Measurements from ENCODE around the gene ZNF565.
"Not testable (repeated sequence)": the region's sequence is repeated elsewhere in the genome, so short reads cannot be mapped to it uniquely, and the experiment has no call there.

Gene ZNF565

DNA sequence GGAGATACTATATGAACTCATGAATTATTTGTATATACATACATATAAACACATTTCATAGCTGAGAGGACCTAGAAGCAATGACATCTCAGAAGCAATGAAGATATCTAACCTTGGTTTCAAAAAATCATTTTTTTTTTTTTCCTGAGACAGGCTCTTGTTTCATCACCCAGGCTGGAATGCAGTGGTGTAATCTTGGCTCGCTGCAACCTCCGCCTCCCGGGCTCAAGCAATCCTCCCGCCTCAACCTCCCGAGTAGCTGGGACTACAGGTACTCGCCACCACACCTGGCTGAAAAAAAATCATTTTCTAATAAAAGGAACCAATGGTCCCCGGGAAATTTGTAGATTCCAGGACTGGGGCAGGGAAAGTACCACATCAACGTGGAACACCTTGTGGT is 4.0 kb downstream of the ZNF565 start:
- DNase-seq: no peak

DNA sequence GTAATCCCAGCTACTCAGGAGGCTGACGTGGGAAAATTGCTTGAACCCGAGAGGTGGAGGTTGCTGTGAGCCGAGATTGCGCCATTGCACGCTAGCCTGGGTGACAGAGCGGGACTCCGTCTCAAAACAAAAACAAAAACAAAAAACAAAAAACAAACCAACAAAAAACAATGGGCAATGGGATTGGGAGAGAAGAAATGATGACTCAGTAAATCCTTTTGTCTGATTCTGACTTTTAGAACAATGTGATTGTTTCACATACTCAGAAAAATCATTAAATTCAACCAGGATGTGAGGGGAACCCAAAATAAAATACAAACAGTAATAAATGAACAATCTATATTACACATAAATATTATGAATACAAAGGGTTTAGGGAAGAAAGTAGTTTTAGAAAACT is 5.1 kb downstream of the ZNF565 start:
- DNase-seq: no peak

DNA sequence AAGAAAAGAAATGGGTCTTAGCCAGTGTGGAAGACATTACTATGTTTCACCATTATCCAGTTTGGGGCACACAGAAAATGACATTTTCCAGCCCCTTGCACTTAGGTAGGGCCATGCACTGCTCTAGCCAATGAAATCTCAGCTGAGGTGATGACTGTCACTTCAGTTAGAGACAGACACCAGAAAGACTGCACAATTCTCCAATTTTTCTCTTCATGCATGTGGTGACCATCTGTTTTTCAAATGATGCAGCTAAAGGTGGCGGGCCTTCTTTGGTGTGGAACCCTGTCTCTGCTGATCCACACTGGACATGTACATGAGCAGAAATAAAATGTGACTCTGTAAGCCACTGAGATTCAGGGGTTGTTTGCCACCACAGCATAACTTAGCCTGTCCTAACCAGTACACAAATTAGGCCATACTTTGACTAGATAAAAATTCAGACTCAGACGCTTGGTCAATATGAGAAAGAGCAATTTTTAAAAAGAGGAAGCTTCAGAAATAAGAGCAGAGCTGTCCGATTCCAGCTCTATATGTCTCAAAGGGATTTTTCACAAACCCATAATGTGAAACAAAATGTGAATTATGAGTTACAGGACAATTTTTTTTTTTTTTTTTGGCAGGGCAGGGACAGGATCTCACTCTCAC is 6.7 kb downstream of the ZNF565 start:
- no peak for DNase-seq

DNA sequence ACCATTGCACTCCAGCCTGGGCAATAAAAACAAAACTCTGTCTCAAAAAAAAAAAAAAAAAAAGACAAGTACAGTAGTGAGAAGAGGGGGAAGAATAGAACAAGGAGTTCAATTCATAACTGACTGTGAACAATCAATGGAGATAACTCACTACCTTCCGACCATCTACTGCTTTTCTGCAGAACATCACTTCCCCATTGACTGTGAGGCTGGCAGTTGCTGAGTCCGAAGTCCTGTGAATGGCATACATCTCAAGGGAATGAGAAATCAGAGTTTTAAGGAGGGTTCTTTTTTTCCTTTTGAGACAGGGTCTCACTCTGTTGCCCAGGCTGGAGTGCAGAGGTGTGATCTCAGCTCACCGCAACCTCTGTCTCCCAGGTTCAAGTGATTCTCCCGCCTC is 11.2 kb downstream of the ZNF565 start:
- DNase-seq: no peak

DNA sequence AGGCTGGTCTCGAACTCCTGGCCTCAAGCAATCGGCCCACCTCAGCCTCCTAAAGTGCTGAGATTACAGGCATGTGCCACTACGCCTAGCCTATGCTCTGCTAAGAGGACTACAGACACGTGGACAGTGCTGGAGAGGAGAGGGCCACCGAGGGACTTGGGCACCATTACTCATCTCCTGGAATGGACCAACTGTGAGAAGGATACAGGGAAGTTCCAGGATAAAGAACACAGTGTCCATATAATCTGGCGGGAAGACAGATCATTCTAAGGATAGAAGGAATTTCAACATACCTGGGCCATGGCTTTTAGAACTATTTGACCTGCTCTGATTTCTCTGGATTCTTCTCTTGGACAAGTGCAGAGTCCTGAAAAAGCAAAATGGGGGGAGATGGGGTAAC is 12.8 kb downstream of the ZNF565 start:
- no peak for DNase-seq

DNA sequence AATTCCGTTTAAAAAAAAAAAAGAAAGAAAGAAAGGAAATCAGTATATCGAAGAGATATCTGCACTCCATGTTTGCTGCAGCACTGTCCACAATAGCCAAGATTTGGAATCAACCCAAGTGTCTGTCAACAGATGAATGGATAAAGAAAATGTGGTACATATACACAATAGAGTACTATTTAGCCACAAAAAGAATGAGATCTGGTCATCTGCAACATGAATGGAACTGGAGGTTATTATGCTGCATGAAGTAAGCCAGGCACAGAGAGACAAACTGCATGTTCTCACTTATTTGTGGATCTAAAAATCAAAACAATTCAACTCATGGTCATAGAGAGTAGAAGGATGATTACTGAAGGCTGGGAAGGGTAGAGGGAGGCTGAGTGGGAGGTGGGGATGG is 16.3 kb downstream of the ZNF565 start:
- no peak for DNase-seq

DNA sequence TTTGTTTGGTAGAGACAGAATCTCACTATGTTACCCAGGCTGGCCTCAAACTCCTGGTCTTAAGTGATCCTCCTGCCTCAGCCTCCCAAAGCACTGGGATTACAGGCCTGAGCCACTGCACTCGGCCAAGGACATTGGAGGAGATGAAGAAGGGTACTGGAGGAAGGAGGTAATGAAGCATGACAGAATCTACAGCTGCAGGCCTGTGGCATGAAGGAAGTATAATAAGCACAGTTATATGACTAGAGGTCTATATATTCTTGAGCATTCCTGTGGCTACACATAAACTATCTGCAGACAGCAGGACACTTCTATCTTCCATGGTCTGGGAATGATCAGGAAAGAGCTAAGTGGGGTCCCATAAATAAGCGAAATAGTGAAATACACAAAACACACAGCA is 18.2 kb downstream of the ZNF565 start:
- DNase-seq: no peak

DNA sequence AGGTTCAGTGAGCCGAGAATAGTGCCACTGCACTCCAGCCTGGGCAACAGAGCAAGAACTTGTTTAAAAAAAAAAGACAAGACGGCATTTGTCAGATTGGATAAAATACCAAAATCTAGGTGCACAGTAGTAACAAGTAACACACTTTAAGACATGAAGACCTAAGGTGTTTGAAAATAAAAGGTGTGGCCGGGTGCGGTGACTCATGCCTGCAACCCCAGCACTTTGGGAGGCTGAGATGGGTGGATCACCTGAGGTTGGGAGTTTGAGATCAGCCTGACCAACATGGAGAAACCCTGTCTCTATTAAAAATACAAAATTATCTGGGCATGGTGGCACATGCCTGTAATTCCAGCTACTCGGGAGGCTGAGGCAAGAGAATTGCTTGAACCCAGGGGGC is 27.7 kb downstream of the ZNF565 start:
- DNase-seq: not testable (repeated sequence)

DNA sequence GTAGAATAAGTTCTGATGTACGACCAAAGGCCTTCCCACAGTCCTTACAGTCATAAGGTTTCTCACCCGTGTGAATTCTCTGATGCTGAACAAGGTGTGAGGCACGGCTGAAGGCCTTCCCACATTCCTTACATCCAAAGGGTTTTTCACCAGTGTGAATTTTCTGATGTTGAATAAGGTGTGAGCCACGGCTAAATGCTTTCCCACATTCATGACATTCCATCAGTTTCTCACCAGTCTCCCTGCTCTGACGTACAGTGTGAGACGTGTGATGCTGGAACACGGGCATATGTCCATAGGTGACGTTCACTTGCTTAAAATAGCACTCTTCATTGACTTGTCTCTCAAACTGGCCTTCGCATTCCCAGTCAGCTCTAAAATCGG is 31.2 kb downstream of the ZNF565 start:
- no peak for DNase-seq

DNA sequence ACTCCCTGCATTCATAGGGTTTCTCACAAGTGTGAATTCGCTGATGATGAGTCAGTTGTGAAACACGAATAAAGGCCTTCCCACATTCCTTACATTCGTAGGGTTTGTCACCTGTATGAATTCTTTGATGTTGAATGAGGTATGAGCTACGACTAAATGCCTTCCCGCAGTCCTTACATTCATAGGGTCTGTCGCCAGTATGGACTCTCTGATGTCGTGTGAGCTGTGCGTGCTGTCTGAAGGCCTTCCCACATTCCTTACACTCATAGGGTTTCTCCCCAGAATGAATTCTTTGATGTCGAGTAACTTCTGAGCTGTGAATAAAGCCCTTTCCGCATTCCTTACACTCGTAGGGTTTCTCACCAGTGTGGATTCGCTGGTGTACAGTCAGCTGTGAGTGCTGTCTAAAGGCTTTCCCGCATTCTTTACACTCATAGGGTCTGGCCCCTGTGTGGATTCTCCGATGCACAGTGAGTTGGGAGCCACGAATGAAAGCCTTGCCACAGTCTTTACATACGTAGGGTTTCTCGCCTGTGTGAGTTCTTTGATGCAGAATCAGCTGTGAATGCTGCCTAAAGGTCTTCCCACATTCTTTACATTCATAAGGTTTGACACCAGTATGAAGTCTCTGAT is 31.7 kb downstream of the ZNF565 start:
- no peak for DNase-seq

DNA sequence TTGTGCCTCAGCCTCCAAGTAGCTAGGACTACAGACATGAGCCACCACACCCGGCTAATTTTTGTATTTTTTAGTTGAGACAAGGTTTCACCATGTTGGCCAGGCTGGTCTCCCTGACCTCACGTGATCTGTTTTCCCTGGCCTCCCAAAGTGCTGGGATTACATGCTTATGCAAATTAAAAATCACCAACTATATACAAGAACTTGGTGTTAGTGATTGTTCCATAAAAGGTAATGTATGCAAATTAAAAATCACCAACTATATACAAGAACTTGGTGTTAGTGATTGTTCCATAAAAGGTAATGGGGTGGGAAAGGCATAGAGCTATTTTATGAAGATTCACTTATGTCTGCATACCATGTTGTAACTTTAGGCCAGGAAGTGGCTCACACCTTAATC is 35.4 kb downstream of the ZNF565 start:
- not testable (repeated sequence) for DNase-seq

DNA sequence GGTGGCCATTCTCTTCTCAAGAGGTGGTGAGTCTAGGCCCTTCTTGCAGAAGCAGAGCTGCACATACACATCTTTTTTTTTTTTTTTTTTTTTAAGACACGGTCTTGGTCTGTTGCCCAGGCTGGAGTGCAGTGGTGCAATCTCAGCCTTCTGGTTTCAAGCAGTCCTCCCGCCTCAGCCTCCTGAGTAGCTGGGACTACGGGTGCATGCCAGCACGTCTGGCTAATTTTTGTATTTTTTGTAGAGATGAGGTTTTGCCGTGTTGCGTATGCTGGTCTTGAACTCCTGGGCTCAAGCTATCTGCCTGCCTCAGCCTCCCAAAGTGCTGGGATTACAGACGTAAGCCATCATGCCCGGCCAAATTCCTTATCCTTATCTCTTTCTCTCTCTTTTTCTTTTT is 40.6 kb downstream of the ZNF565 start:
- DNase-seq: not testable (repeated sequence)

DNA sequence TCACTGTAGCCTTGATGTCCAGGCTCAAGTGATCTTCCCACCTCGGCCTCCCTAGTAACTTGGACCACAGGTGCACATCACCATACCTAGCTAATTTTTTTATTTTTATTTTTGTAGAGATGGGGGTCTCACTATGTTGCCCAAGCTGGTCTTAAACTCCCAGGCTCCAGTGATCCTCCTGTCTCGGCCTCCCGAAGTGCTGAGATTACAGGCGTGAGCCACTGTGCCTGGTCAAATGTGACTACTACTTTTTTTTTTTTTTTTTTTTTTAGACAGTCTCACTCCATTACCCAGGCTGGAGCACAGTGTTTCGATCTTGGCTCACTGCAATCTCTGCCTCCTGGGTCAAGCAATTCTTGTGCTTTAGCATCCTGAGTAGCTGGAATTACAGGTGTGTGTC is 41.6 kb downstream of the ZNF565 start:
- DNase-seq: no peak

DNA sequence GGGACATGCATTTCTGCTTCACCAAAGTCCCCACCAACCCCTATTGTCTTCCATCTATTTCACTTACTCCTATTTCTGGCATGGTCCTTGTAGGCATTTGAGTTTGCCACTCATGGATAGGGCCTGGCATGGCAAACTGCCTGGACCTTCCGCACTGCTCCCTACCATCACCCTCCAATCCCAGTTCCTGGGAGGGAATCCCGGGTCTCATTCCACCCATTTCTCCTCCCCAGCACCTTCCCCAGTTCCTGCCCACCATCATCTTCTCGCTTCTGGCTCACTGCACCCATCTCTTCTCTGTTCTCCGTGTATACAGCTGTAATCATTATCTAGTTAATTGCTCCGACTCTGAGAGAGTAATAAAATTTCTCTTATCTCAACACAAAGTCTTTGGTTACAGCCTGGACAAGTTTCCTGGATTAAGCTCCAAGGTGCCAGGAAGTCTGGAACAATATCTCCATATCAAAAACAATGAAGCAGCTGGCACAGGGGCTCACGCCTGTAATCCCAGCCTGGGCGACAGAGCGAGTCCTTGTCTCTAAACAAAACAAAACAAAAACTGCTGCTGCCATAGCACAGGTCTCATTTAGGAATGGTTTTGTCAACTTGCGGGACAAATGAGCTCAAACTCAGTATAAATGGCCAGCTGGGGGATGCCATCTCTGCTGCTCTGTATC is 45.2 kb downstream of the ZNF565 start:
- no peak for DNase-seq

DNA sequence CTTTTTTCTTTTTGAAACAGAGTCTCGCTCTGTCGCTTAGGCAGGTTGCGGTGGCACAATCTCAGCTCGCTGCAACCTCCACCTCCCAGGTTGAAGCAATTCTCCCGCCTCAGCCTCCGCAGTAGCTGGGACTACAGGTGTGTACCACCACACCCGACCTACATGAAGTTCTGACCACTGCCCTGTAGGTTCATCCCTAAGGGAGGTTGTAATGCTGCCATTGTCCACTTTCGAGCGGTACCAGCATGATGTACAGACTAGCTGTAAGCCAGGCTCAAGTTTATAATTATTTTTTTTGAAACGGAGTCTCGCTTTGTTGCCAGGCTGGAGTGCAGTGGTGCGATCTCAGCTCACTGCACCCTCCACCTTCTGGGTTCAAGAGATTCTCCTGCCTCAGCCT is 50.7 kb downstream of the ZNF565 start:
- no peak for DNase-seq

DNA sequence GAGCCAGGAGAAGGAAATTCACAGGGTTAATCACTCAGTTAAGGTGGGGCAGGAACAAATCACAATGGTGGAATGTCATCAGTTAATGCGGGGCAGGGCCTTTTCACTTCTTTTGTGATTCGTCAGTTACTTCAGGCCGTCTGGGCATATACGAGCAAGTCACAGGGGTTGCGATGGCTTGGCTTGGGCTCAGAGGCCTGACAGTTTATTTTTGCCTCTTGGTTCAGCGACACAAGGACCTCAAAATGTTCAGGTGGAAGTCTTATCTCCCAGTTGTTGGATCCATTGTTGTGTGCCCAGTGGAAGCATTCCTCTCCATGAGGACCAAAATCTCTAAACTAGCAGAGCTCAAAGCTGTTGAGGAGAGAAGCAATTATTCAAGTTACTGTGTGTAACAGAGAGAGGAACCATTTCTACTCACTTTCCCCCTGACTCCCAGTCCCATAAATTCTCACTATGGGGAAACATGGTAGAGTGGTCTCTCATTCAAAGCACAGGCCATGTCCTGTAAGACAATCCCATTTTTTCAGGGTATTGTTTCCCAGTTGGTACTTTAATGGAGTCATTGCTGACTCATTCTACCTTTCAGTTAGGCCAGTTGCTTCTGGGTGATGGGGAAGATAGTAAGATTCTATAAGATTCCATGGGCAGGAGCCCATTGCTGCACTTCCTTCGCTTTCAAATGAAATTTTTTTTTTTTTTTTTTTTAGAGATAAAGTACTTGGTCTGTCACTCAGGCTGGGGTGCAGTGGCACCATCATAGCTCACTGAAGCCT is 53.5 kb downstream of the ZNF565 start:
- DNase-seq: no peak

DNA sequence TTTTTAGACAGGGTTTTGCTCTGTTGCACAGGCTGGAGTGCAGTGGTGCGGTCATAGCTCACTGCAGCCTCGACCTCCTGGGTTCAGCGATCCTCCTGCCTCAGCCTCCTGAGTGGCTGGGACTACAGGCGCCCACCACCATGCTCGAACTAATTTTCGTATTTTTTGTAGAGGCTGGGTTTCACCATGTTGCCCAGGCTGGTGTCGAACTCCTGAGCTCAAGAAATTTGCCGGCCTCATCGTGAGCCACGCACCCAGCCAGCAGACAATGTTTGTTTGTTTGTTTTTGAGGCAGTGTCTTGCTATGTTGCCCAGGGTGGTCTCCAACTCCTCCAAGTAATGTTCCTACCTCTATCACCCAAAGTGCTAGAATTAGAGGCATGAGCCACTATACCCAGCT is 61.3 kb downstream of the ZNF565 start:
- DNase-seq: no peak

DNA sequence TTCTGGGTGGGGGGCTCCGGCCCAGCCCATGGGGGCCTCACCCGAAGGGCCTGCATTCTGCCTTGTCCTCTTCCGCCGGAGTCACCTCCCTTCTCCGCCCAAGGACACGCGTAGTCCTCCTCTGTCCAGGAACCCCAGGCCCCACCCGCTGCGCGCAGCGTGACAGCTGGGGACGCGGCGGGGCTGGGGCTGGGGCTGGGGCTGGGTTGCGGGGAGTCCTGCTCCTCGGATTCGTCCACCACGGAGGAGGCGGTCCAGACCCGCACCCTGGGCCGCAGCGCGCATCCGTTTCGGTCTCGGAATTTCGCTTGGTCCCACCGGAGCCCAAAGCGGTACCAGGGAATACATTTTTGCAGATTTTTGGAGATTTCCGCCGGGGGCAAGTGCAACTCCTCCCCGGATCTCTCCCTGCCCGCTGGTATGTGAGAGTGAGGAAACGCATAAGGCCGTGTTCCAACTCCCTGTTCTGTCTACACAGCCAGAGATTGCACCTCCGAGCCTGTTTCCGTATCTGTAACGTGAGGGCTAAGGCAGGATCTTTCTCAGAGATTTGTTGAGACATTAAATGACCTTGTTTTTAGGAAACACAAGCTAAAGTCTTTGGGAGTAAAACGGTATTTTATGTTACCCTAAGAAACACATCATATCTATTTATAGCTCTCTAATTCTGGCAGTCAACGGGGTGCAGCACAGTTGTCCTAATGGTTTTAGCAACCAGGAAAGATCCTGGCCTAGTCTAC is 61.9 kb downstream of the ZNF565 start, which contains the start of gene COX7A1:
COX7A1 (minus strand) TSS at position 96 of the 740 bp plus-strand sequence; CDS start at position 56, 40 bp downstream.
- no peak for DNase-seq

DNA sequence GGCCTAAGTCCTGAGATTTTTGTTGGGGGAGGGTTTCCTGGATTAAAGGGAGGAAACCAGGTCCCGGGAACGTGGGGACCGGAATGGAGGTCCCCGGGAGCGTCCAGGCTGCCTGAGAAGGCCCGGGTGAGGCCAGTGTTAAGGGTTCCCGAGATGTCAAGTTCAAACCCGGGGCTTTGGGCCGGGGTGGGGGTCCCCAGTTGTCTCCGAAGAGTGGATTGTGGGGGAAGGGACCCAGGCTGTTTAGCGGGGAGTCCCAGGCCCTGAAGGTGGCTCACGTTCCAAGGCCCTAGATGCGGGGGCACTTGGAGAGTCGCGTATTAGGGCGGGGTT is 62.5 kb downstream of the ZNF565 start:
- no peak for DNase-seq

DNA sequence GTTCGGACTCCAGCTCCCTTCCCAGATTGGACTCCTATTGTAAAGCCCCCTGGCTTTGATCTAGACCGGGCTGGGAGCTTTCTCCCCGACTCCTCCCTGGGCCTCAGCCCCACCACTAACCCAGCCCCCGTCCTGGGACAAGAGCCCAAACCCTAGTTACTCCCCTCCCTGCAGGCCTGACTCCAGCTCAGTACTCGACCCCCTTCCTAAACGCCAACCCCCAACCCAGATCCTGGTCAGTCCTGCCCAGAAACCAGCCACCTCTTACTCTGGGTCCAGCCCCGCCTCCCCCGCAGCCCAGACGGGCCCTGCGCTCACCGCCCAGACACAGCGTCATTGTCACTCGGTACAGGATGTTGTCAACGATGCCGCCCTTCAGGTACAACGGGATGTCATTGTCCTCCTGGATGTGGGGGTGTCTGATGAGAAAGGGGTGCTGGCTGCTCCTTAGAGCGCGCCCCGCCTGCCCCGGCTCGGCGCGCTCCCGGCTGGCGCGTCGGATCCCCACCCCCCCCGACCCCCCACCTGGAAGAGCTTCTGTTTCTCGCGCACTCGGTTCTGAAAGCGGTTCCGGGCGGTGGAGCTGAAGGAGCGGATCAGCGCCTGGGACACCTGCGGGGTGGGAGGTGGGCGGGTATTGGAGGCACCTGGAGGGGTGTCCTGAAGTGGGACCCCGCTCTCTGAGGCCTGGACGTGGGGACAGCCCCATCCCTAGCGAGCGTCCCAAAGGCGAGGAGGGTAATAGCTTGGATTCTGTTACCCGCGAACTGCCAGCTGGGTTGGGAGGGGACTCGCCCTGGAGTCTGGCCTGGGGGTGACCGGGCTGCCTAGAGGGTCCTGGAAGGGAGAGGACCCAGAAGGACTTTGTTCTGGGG is 63.1 kb downstream of the ZNF565 start:
- no peak for DNase-seq

DNA sequence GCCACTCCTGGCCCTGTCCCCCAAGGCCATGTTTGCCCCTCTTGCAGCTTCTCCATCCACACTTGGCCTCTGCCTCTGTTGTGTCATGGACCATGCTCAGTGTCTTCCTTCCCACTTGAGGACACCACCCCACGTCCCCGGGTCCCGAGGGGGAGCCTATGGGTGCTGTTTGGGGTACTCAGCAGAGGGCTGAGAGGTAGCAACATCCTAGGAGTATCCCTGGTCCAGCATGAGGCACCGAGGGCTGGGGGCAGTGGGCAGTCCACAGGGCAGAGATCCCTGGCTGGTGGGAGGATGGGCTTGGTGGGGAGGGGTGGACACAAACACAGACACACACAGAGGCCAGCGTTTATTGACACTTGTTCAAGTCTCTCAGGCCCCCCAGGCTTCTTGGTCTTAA is 63.9 kb downstream of the ZNF565 start:
- no peak for DNase-seq
